CD4-positive, CD25-positive, alpha-beta regulatory T cell (primary cell): Measurements from ENCODE around the gene FSTL3. TPM values are rescaled to one million over a fixed set of nuclear protein-coding genes. Genes with fewer than 3 reads are reported as not detected.

Experiments used
- ATAC-seq, 2 donors: fragments of 150-1000 bp; cut with Tn5 transposase; one replicate each; pipeline ENCODE4 v1.10.0; 2021; ENCODE audit warnings: low read depth in 2 of 2, moderate number of reproducible peaks in 2 of 2, moderate library complexity in 1 of 2
- DNase-seq, 3 donors: peaks; one replicate each; pipeline versions ENCODE4 v3.0.0 to v3.0.0-alpha.2; 2012 to 2022; ENCODE audit warnings: mixed read lengths in 1 of 3
- H3K27ac ChIP-seq: one replicate; pipeline ENCODE4 v1.7.0; 2013; ENCODE audit warnings: mild to moderate bottlenecking, low read length; ENCODE audit not compliant: insufficient read depth, poor library complexity, severe bottlenecking
- H3K27me3 ChIP-seq: one replicate; pipeline ENCODE4 v1.7.0; 2013; ENCODE audit warnings: low read length; ENCODE audit not compliant: control insufficient read depth, insufficient read depth
- H3K36me3 ChIP-seq: one replicate; pipeline ENCODE4 v1.7.0; 2013; ENCODE audit warnings: mild to moderate bottlenecking, low read length, moderate library complexity; ENCODE audit not compliant: control insufficient read depth, insufficient read depth
- H3K4me1 ChIP-seq: 2 replicates; pipeline ENCODE4 v1.7.0; 2013; ENCODE audit warnings: mild to moderate bottlenecking, low read length; ENCODE audit not compliant: insufficient read depth, control insufficient read depth, poor library complexity, severe bottlenecking
- H3K4me3 ChIP-seq: one replicate; pipeline ENCODE4 v1.7.0; 2013; ENCODE audit warnings: low read depth, mild to moderate bottlenecking, low read length, moderate library complexity
- H3K9me3 ChIP-seq, 2 experiments: 1 replicate in 1 of 2; 2 replicates in 1 of 2; pipeline ENCODE4 v1.7.0; 2013; ENCODE audit warnings: low read length in 2 of 2, mild to moderate bottlenecking in 1 of 2, moderate library complexity in 1 of 2; ENCODE audit not compliant: control insufficient read depth in 2 of 2
- H3K27ac Mint-ChIP-seq, 3 donors: one replicate each; pipeline ENCODE4 v1.8.0; 2020 to 2022; ENCODE audit warnings: mild to moderate bottlenecking in 3 of 3, mixed read lengths in 3 of 3, moderate library complexity in 2 of 3
- H3K27me3 Mint-ChIP-seq: one replicate; pipeline ENCODE4 v1.8.0; 2022; ENCODE audit warnings: mild to moderate bottlenecking, mixed read lengths
- H3K36me3 Mint-ChIP-seq: one replicate; pipeline ENCODE4 v1.8.0; 2020; ENCODE audit warnings: mixed read lengths
- H3K4me1 Mint-ChIP-seq, 4 donors: one replicate each; pipeline ENCODE4 v1.8.0; 2020 to 2022; ENCODE audit warnings: mixed read lengths in 4 of 4, mild to moderate bottlenecking in 1 of 4
- H3K4me3 Mint-ChIP-seq, 4 donors: one replicate each; pipeline ENCODE4 v1.8.0; 2020 to 2022; ENCODE audit warnings: mild to moderate bottlenecking in 4 of 4, mixed read lengths in 4 of 4, moderate library complexity in 3 of 4
- H3K9me3 Mint-ChIP-seq, 7 donors: one replicate each; pipeline ENCODE4 v1.8.0; 2020 to 2022; ENCODE audit warnings: mixed read lengths in 7 of 7, mild to moderate bottlenecking in 3 of 7, moderate library complexity in 2 of 7
- polyA plus RNA-seq, 4 donors: library from polyadenylated mRNA; unstranded; fragments of 300-500 nt; fragmentation: Illumina TruSeq; gene quantifications; one replicate each; pipeline ENCODE4 v1.2.3, GENCODE V29; 2021
- total RNA-seq: library from RNA; stranded (reverse); gene quantifications from one replicate; pipeline ENCODE4 v1.2.3, GENCODE V29; 2022

The FSTL3 gene
- total and polyA plus RNA-seq, 5 donors from 2014 or later, result 0.55 to 2.1 (median 0.64) TPM

GRCh38 chr19:719636-720344 is 43.6 kb downstream of the FSTL3 start:
- Histone ChIP-seq H3K4me1 (no peaks in the 10 kb centered on the region), H3K27ac (no peak overlapping the region), H3K9me3 (peaks cover 0 to 5% of the 10 kb centered on the region in 2 experiments), H3K4me3 (no peak overlapping the region), H3K36me3 (no peaks in the 10 kb centered on the region), H3K27me3 (no peaks in the 10 kb centered on the region)
- Mint-ChIP-seq H3K9me3 (peaks cover 0 to 8% (median 3%) of the 10 kb centered on the region in 7 donors), H3K36me3 (no peaks in the 10 kb centered on the region), H3K27me3 (peaks cover 24% of the 10 kb centered on the region), H3K4me3 (no peak overlapping the region), H3K4me1 (peaks cover 0 to 2% (median 0%) of the 10 kb centered on the region in 4 donors), H3K27ac (no peak overlapping the region)
- DNase-seq (no peak), ATAC-seq (no peak)

GRCh38 chr19:720345-721160 is 44.4 kb downstream of the FSTL3 start:
- Histone ChIP-seq H3K9me3 (peaks cover 0 to 2% of the 10 kb centered on the region in 2 experiments), H3K4me1 (no peaks in the 10 kb centered on the region), H3K36me3 (no peaks in the 10 kb centered on the region), H3K27me3 (no peaks in the 10 kb centered on the region), H3K27ac (no peak overlapping the region), H3K4me3 (no peak overlapping the region)
- no peaks in the 10 kb centered on the region for H3K36me3 Mint-ChIP-seq
- H3K9me3 Mint-ChIP-seq, result peaks cover 0 to 3% (median under 1%) of the 10 kb centered on the region in 7 donors
- H3K27ac Mint-ChIP-seq, result no peak overlapping the region
- H3K27me3 Mint-ChIP-seq, result peaks cover 19% of the 10 kb centered on the region
- H3K4me1 Mint-ChIP-seq, result peaks cover 0 to 2% (median 0%) of the 10 kb centered on the region in 4 donors
- DNase-seq, result no peak
- no peak overlapping the region for H3K4me3 Mint-ChIP-seq
- no peak for ATAC-seq

GRCh38 chr19:722553-723101 is 46.4 kb downstream of the FSTL3 start:
- Histone ChIP-seq H3K9me3 (no peaks in the 10 kb centered on the region), H3K4me1 (no peaks in the 10 kb centered on the region), H3K36me3 (no peaks in the 10 kb centered on the region), H3K4me3 (no peak overlapping the region), H3K27me3 (no peaks in the 10 kb centered on the region), H3K27ac (no peak overlapping the region)
- Mint-ChIP-seq H3K4me3 (no peak overlapping the region), H3K4me1 (peaks cover 0 to 2% (median 0%) of the 10 kb centered on the region in 4 donors), H3K36me3 (no peaks in the 10 kb centered on the region), H3K27ac (no peak overlapping the region), H3K27me3 (peaks cover 11% of the 10 kb centered on the region), H3K9me3 (peaks cover 0 to 2% (median 0%) of the 10 kb centered on the region in 7 donors)
- DNase-seq (no peak), ATAC-seq (no peak)

- H3K4me3 Mint-ChIP-seq, result no peak overlapping the region
- no peak for DNase-seq
- H3K36me3 ChIP-seq, result no peaks in the 10 kb centered on the region
- H3K36me3 Mint-ChIP-seq, result no peaks in the 10 kb centered on the region
- H3K4me3 ChIP-seq, result no peak overlapping the region
- H3K9me3 Mint-ChIP-seq, result peaks cover 0 to 2% (median 0%) of the 10 kb centered on the region in 7 donors
- no peaks in the 10 kb centered on the region for H3K4me1 ChIP-seq
- no peak overlapping the region for H3K27ac ChIP-seq
- H3K27ac Mint-ChIP-seq, result no peak overlapping the region
- no peaks in the 10 kb centered on the region for H3K27me3 ChIP-seq
- H3K9me3 ChIP-seq, result no peaks in the 10 kb centered on the region
- peaks cover 5% of the 10 kb centered on the region for H3K27me3 Mint-ChIP-seq
- peaks cover 0 to 2% (median 0%) of the 10 kb centered on the region in 4 donors for H3K4me1 Mint-ChIP-seq
- ATAC-seq, result no peak
These were observed 47.1 kb downstream of the FSTL3 start for GRCh38 chr19:723247-723646.

- H3K27me3 ChIP-seq, result no peaks in the 10 kb centered on the region
- H3K9me3 Mint-ChIP-seq, result peaks cover 0 to 2% (median 0%) of the 10 kb centered on the region in 7 donors
- ATAC-seq, result no peak
- H3K4me1 Mint-ChIP-seq, result no peaks in the 10 kb centered on the region
- no peak for DNase-seq
- no peak overlapping the region for H3K27ac ChIP-seq
- no peak overlapping the region for H3K27ac Mint-ChIP-seq
- H3K4me3 Mint-ChIP-seq, result no peak overlapping the region
- H3K36me3 Mint-ChIP-seq, result no peaks in the 10 kb centered on the region
- no peaks in the 10 kb centered on the region for H3K36me3 ChIP-seq
- H3K27me3 Mint-ChIP-seq, result peaks cover 5% of the 10 kb centered on the region
- H3K4me3 ChIP-seq, result no peak overlapping the region
- H3K4me1 ChIP-seq, result no peaks in the 10 kb centered on the region
- no peaks in the 10 kb centered on the region for H3K9me3 ChIP-seq
These were observed 47.5 kb downstream of the FSTL3 start for GRCh38 chr19:723714-724113.

- Histone ChIP-seq H3K4me1 (no peaks in the 10 kb centered on the region), H3K4me3 (no peak overlapping the region), H3K36me3 (no peaks in the 10 kb centered on the region), H3K9me3 (no peaks in the 10 kb centered on the region), H3K27ac (no peak overlapping the region), H3K27me3 (no peaks in the 10 kb centered on the region)
- no peaks in the 10 kb centered on the region for H3K36me3 Mint-ChIP-seq
- no peak overlapping the region for H3K27ac Mint-ChIP-seq
- H3K9me3 Mint-ChIP-seq, result peaks cover 0 to 2% (median 0%) of the 10 kb centered on the region in 7 donors
- peaks cover 5% of the 10 kb centered on the region for H3K27me3 Mint-ChIP-seq
- H3K4me3 Mint-ChIP-seq, result no peak overlapping the region
- DNase-seq, result no peak
- ATAC-seq, result no peak
- no peaks in the 10 kb centered on the region for H3K4me1 Mint-ChIP-seq
These were observed 49.4 kb downstream of the FSTL3 start for GRCh38 chr19:725461-726089.

GRCh38 chr19:726993-727956 is 51.1 kb downstream of the FSTL3 start:
- Histone ChIP-seq H3K4me3 (no peak overlapping the region), H3K4me1 (no peaks in the 10 kb centered on the region), H3K27ac (no peak overlapping the region), H3K9me3 (no peaks in the 10 kb centered on the region), H3K36me3 (no peaks in the 10 kb centered on the region), H3K27me3 (no peaks in the 10 kb centered on the region)
- Mint-ChIP-seq H3K36me3 (no peaks in the 10 kb centered on the region), H3K27me3 (peaks cover 3% of the 10 kb centered on the region), H3K4me3 (no peak overlapping the region), H3K27ac (no peak overlapping the region), H3K4me1 (no peaks in the 10 kb centered on the region), H3K9me3 (peaks cover 0 to 2% (median 0%) of the 10 kb centered on the region in 7 donors)
- DNase-seq (no peak), ATAC-seq (no peak)
